Stimulated activated naive CD8-positive, alpha-beta T cell treated with anti-CD3 and anti-CD28 coated beads, Interleukin-15, amount 100 ng/mL, for 72 hours (primary cell): ENCODE results near the gene IFT27.

Experiments used
- ATAC-seq: fragments of 150-1000 bp; cut with Tn5 transposase; 2 replicates; pipeline ENCODE4 v1.10.0; 2021; ENCODE audit warnings: mild to moderate bottlenecking, moderate library complexity
- DNase-seq, 2 donors: peaks; one replicate each; pipeline ENCODE4 v3.0.0; 2021 to 2022
- H3K27ac Mint-ChIP-seq, 2 donors: one replicate each; pipeline ENCODE4 v1.8.0; 2022; ENCODE audit warnings: mild to moderate bottlenecking in 2 of 2, mixed read lengths in 2 of 2, moderate library complexity in 2 of 2
- H3K27me3 Mint-ChIP-seq: one replicate; pipeline ENCODE4 v1.8.0; 2022; ENCODE audit warnings: mixed read lengths
- H3K4me1 Mint-ChIP-seq: one replicate; pipeline ENCODE4 v1.8.0; 2022; ENCODE audit warnings: mild to moderate bottlenecking, mixed read lengths
- H3K4me3 Mint-ChIP-seq, 2 donors: one replicate each; pipeline ENCODE4 v1.8.0; 2022; ENCODE audit warnings: mild to moderate bottlenecking in 2 of 2, mixed read lengths in 2 of 2, moderate library complexity in 1 of 2
- H3K9me3 Mint-ChIP-seq, 2 donors: one replicate each; pipeline ENCODE4 v1.8.0; 2022; ENCODE audit warnings: mixed read lengths in 2 of 2

The IFT27 gene

GRCh38 chr22:36775964-36776669 is at the start of gene IFT27:
TSS of gene IFT27 (minus strand) at chr22:36776119. CDS start at chr22:36775707, 412 bp downstream.
- peaks cover 41% of the 10 kb centered on the region for H3K4me1 Mint-ChIP-seq
- peak; percentile 96 to 99 for DNase-seq
- H3K27me3 Mint-ChIP-seq, result no peaks in the 10 kb centered on the region
- peak; percentile 96 for ATAC-seq
- peak within 1 kb of the TSS; percentile 82 to 93 for H3K4me3 Mint-ChIP-seq
- H3K27ac Mint-ChIP-seq, result peak within 1 kb of the TSS; percentile 95 to 96
- no peaks in the 10 kb centered on the region for H3K9me3 Mint-ChIP-seq

DNA sequence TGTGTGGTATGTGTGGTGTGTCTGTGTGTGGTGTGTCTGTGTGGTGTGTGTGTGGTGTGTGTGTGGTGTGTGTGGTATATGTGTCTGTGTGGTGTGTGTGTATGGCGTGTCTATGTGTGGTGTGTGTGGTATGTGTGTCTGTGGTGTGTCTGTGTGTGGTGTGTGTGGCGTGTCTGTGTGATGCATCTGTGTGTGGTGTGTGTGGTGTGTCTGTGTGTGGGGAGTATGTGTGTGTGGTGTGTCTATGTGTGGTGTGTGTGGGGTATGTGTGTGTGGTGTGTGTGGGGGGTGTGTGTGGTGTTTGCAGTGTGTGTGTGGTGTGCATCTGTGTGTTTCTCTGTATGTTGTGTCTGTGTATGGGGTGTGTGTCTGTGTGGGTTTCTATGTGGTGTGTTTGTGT is 48.7 kb upstream of the IFT27 start:
- Mint-ChIP-seq H3K4me1 (no peaks in the 10 kb centered on the region), H3K4me3 (no peak overlapping the region), H3K27me3 (peaks cover 34% of the 10 kb centered on the region), H3K27ac (peak overlapping the region in 1 of 2 donors; percentile 23), H3K9me3 (no peaks in the 10 kb centered on the region)
- ATAC-seq (no peak), DNase-seq (no peak)

DNA sequence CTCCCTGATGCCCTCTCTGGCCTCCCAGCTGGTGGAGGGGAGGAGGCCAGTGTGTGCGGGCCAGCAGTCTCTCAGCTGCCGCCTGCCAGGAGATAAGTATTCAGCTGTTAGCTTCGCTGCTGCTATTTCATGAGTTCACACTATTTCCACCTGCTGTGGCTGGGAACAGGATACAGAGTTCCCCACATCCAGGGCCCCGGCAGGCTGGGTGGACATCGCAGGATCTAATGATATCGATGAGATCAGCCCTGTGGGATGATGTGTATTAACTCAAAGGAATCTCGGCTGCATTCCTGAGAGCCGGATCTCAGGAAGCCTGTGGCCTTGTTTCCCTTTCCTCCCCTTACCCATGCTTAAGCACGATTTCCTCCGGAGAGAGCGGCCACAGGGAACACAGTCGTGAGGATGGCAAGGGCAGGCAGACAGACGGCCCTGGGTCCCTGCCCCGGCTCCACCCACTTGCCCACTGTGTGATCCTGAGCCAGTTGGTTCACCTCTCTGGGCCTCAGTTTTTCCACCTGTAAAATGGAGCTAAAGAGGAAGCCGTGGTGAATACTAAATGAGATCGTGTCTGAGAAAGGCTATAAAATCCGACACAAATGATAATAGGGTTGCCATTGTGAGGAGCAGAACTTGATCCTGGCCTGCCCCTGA is 47.4 kb upstream of the IFT27 start:
- ATAC-seq (no peak), DNase-seq (no peak)
- Mint-ChIP-seq H3K4me3 (no peak overlapping the region), H3K4me1 (no peaks in the 10 kb centered on the region), H3K27me3 (peaks cover 39% of the 10 kb centered on the region), H3K9me3 (no peaks in the 10 kb centered on the region), H3K27ac (no peak overlapping the region)

GRCh38 chr22:36822581-36822980 is 46.7 kb upstream of the IFT27 start:
- Mint-ChIP-seq H3K27me3 (peaks cover 46% of the 10 kb centered on the region), H3K9me3 (no peaks in the 10 kb centered on the region), H3K4me3 (no peak overlapping the region), H3K4me1 (peaks cover 4% of the 10 kb centered on the region), H3K27ac (no peak overlapping the region)
- DNase-seq (no peak), ATAC-seq (no peak)

GRCh38 chr22:36819112-36819511 is 43.2 kb upstream of the IFT27 start:
- H3K27ac Mint-ChIP-seq, result no peak overlapping the region
- no peak overlapping the region for H3K4me3 Mint-ChIP-seq
- no peaks in the 10 kb centered on the region for H3K9me3 Mint-ChIP-seq
- peaks cover 81% of the 10 kb centered on the region for H3K27me3 Mint-ChIP-seq
- ATAC-seq (no peak), DNase-seq (no peak)
- H3K4me1 Mint-ChIP-seq, result peaks cover 14% of the 10 kb centered on the region

DNA sequence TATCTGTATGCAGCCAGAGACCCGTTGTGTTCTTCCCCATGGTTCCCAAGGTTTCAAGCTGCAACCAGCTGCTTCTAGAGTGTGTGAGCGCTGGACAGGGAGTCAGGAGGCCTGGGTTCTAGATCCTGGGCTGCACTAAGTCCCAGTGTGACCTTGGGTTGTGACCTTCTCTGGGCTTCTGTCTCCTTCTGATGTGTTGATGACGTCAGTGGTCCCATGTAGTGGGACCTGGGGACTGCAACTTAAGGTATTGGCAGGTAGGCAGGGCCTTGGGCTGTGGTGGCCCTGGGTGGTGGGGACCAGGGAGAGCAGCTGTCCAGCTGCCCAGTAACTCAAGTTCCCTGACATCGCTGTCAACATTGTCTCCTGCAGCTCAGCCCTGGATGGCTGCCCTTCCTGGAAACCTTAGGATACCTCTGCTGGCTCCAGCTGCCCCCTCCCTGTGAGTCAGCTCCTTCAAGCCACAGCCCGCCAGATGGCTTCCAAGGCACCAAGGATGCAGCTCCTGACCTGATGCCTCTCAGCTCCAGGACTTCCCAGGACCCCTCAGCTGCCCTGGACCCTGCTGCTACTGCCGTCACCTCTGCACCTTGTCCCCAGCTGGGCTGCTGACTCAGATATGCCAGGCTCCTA is 42.2 kb upstream of the IFT27 start:
- Mint-ChIP-seq H3K27me3 (peaks cover 81% of the 10 kb centered on the region), H3K27ac (peak overlapping the region in 1 of 2 donors; percentile 45), H3K9me3 (no peaks in the 10 kb centered on the region), H3K4me3 (no peak overlapping the region), H3K4me1 (peaks cover 14% of the 10 kb centered on the region)
- ATAC-seq (no peak), DNase-seq (no peak)

GRCh38 chr22:36817525-36817848 is 41.6 kb upstream of the IFT27 start:
- Mint-ChIP-seq H3K9me3 (no peaks in the 10 kb centered on the region), H3K4me3 (peak overlapping the region in 1 of 2 donors; percentile 59), H3K4me1 (peaks cover 14% of the 10 kb centered on the region), H3K27me3 (peaks cover 85% of the 10 kb centered on the region), H3K27ac (no peak overlapping the region)
- ATAC-seq (no peak), DNase-seq (no peak)

- Mint-ChIP-seq H3K4me1 (peaks cover 14% of the 10 kb centered on the region), H3K9me3 (no peaks in the 10 kb centered on the region), H3K27ac (no peak within 1 kb of the TSS), H3K27me3 (peaks cover 85% of the 10 kb centered on the region), H3K4me3 (peak within 1 kb of the TSS; percentile 27 to 59)
- DNase-seq, result no peak
- ATAC-seq, result peak; percentile 53
These were observed 41.0 kb upstream of the IFT27 start, which contains the start of gene PVALB for GRCh38 chr22:36816636-36817524. TSS of gene PVALB (minus strand) at chr22:36817035. CDS start at chr22:36817005, 30 bp downstream.

- Mint-ChIP-seq H3K9me3 (no peaks in the 10 kb centered on the region), H3K27me3 (peaks cover 85% of the 10 kb centered on the region), H3K4me1 (peaks cover 14% of the 10 kb centered on the region), H3K4me3 (peak overlapping the region in 1 of 2 donors; percentile 57), H3K27ac (no peak overlapping the region)
- ATAC-seq (no peak), DNase-seq (no peak)
These were observed 40.4 kb upstream of the IFT27 start for GRCh38 chr22:36816339-36816635.

- Mint-ChIP-seq H3K9me3 (no peaks in the 10 kb centered on the region), H3K4me1 (peaks cover 14% of the 10 kb centered on the region), H3K4me3 (peak overlapping the region in 1 of 2 donors; percentile 57), H3K27me3 (peaks cover 82% of the 10 kb centered on the region), H3K27ac (no peak overlapping the region)
- ATAC-seq (no peak), DNase-seq (peak in 1 of 2 donors; percentile 8)
These were observed 39.8 kb upstream of the IFT27 start for GRCh38 chr22:36815558-36816338.

GRCh38 chr22:36814801-36815200 is 38.9 kb upstream of the IFT27 start:
- Mint-ChIP-seq H3K9me3 (no peaks in the 10 kb centered on the region), H3K27ac (no peak overlapping the region), H3K4me3 (no peak overlapping the region), H3K4me1 (peaks cover 14% of the 10 kb centered on the region), H3K27me3 (peaks cover 73% of the 10 kb centered on the region)
- ATAC-seq (no peak), DNase-seq (no peak)

DNA sequence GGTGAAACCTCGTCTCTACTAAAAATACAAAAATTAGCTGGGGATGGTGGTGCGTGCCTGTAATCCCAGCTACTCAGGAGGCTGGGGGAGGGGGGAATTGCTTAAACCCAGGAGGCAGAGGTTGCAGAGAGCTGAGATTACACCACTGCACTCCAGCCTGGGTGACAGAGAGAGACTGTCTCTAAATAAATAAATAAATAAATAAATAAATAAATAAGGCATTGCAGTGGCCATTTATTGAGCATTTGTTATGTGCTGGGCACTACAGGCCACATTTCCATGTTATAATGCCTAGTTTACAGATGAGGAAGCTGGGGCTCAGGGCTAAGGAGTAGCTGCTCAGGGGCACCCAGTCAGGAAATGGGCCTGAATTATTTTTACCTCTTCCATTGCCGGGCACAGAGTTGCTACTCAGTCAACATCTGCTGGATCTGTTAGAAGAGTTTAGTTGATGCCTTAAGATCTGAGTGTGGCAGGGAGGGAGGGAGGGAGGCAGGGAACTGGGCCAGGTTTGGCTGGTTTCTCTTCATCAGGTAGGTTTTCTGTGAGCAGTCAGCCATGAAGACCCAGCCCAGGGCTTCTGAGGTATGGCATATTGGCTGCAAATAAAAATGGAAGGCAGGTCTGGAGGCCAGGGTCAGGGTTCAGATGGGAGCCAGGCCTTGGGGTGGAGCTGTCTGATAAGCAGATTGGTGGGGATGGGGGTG is 35.3 kb upstream of the IFT27 start:
- no peak overlapping the region for H3K4me3 Mint-ChIP-seq
- peaks cover 37% of the 10 kb centered on the region for H3K27me3 Mint-ChIP-seq
- no peaks in the 10 kb centered on the region for H3K9me3 Mint-ChIP-seq
- DNase-seq (no peak), ATAC-seq (no peak)
- peaks cover 21% of the 10 kb centered on the region for H3K4me1 Mint-ChIP-seq
- H3K27ac Mint-ChIP-seq, result no peak overlapping the region

DNA sequence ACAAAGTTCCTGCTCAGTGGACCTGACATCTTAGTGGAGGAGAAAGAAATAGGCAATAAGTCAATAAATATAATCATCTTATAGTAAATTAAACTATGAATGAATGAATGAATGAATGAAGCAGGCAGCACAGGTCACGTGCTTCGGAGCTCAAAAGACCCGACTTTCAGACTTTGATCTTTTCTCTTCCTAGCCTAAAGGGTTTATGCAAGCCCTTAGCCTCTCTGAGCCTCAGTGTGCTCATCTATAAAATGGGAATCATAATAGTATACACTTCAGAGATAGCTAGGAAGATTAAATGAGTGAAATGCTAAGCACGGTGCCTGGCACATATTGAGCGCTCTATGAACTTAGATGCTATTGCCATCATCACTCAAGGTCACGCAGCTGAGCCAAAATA is 33.4 kb upstream of the IFT27 start:
- Mint-ChIP-seq H3K4me3 (no peak overlapping the region), H3K27ac (no peak overlapping the region), H3K9me3 (no peaks in the 10 kb centered on the region), H3K4me1 (peaks cover 19% of the 10 kb centered on the region), H3K27me3 (peaks cover 18% of the 10 kb centered on the region)
- ATAC-seq, result no peak
- no peak for DNase-seq

GRCh38 chr22:36808721-36809344 is 32.9 kb upstream of the IFT27 start:
- DNase-seq (no peak), ATAC-seq (no peak)
- H3K4me1 Mint-ChIP-seq, result peaks cover 19% of the 10 kb centered on the region
- H3K27ac Mint-ChIP-seq, result peak overlapping the region in 1 of 2 donors; percentile 31
- H3K4me3 Mint-ChIP-seq, result no peak overlapping the region
- no peaks in the 10 kb centered on the region for H3K9me3 Mint-ChIP-seq
- H3K27me3 Mint-ChIP-seq, result peaks cover 13% of the 10 kb centered on the region
